SK-N-SH treated with all-trans-retinoic acid at 6 μM for 48 hours (cell line): ENCODE results near the gene PTPRD.

Experiments
- ATAC-seq: fragments of 200-7000 bp; cut with Tn5 transposase; 3 replicates; pipeline ENCODE4 v1.9.1; 2020; ENCODE audit warnings: mild to moderate bottlenecking, moderate library complexity
- ARNTL ChIP-seq: fragments of 450-650 bp; formaldehyde crosslinking; IDR thresholded peaks from 2 replicates; pipeline ENCODE4 v1.5.0; 2020; ENCODE audit warnings: low read depth, mild to moderate bottlenecking, moderate library complexity, borderline replicate concordance
- BACH2 ChIP-seq: fragments of 250-450 bp; sonication (Bioruptor Pico); IDR thresholded peaks from 2 replicates; pipeline ENCODE4 v1.9.0; 2021; ENCODE audit warnings: mild to moderate bottlenecking, borderline replicate concordance
- CSDC2 ChIP-seq: fragments of 250-450 bp; sonication (Bioruptor Pico); IDR thresholded peaks from 2 replicates; pipeline ENCODE4 v1.5.0; 2020; ENCODE audit warnings: mild to moderate bottlenecking, moderate library complexity
- CSRNP3 ChIP-seq: fragments of 250-450 bp; sonication (Bioruptor Pico); IDR thresholded peaks from 2 replicates; pipeline ENCODE4 v1.5.1; 2021; ENCODE audit warnings: mild to moderate bottlenecking, moderate library complexity
- ESRRG ChIP-seq: fragments of 250-450 bp; sonication (Bioruptor Pico); IDR thresholded peaks from 2 replicates; pipeline ENCODE4 v1.6.1; 2021; ENCODE audit warnings: mild to moderate bottlenecking
- GLIS3 ChIP-seq: fragments of 250-450 bp; sonication (Bioruptor Pico); IDR thresholded peaks from 2 replicates; pipeline ENCODE4 v1.5.0; 2020; ENCODE audit warnings: mild to moderate bottlenecking, moderate library complexity
- ISL1 ChIP-seq: fragments of 250-450 bp; sonication (Bioruptor Pico); IDR thresholded peaks from 2 replicates; pipeline ENCODE4 v2.1.2; 2022; ENCODE audit warnings: mild to moderate bottlenecking, moderate library complexity
- OSR1 ChIP-seq: fragments of 250-450 bp; sonication (Bioruptor Pico); IDR thresholded peaks from 2 replicates; pipeline ENCODE4 v1.8.0; 2022; ENCODE audit warnings: moderate library complexity, mild to moderate bottlenecking, inconsistent platforms
- POU6F1 ChIP-seq: fragments of 250-450 bp; sonication (Bioruptor Pico); IDR thresholded peaks from 2 replicates; pipeline ENCODE4 v1.8.0; 2021; ENCODE audit warnings: low read depth, mild to moderate bottlenecking, moderate library complexity, borderline replicate concordance
- PPARA ChIP-seq: fragments of 250-450 bp; sonication (Bioruptor Pico); IDR thresholded peaks from 2 replicates; pipeline ENCODE4 v1.5.0; 2020; ENCODE audit warnings: mild to moderate bottlenecking, borderline replicate concordance
- RARB ChIP-seq: fragments of 250-450 bp; sonication (Bioruptor Pico); IDR thresholded peaks from 2 replicates; pipeline ENCODE4 v1.8.0; 2021; ENCODE audit warnings: mild to moderate bottlenecking, moderate library complexity
- SNAI2 ChIP-seq: fragments of 250-450 bp; sonication (Bioruptor Pico); IDR thresholded peaks from 2 replicates; pipeline ENCODE4 v1.5.0; 2020; ENCODE audit warnings: mild to moderate bottlenecking, moderate library complexity
- TCF4 ChIP-seq: fragments of 250-450 bp; sonication (Bioruptor Pico); IDR thresholded peaks from 2 replicates; pipeline ENCODE4 v1.8.0; 2021; ENCODE audit warnings: mild to moderate bottlenecking, moderate library complexity, borderline replicate concordance
- TOX ChIP-seq: fragments of 250-450 bp; sonication (Bioruptor Pico); IDR thresholded peaks from 2 replicates; pipeline ENCODE4 v1.8.0; 2021; ENCODE audit warnings: mild to moderate bottlenecking, moderate library complexity, borderline replicate concordance
- ZC3H10 ChIP-seq: fragments of 250-450 bp; sonication (Bioruptor Pico); IDR thresholded peaks from 2 replicates; pipeline ENCODE4 v1.5.1; 2021; ENCODE audit warnings: mild to moderate bottlenecking, moderate library complexity
- ZFP3 ChIP-seq: fragments of 250-450 bp; sonication (Bioruptor Pico); IDR thresholded peaks from 2 replicates; pipeline ENCODE4 v1.5.0; 2020; ENCODE audit warnings: mild to moderate bottlenecking, moderate library complexity
- ZFP30 ChIP-seq: fragments of 450-650 bp; formaldehyde crosslinking; IDR thresholded peaks from 2 replicates; pipeline ENCODE4 v1.5.0; 2022; ENCODE audit warnings: mild to moderate bottlenecking, moderate library complexity
- ZNF565 ChIP-seq: fragments of 450-650 bp; formaldehyde crosslinking; conservative IDR thresholded peaks from 2 replicates; pipeline ENCODE4 v1.5.0; 2020; ENCODE audit warnings: low read depth, mild to moderate bottlenecking, moderate library complexity
- ZNF70 ChIP-seq: fragments of 450-650 bp; formaldehyde crosslinking; IDR thresholded peaks from 2 replicates; pipeline ENCODE4 v1.5.0; 2020; ENCODE audit warnings: mild to moderate bottlenecking, moderate library complexity
- ZNF8 ChIP-seq: fragments of 450-650 bp; formaldehyde crosslinking; IDR thresholded peaks from 2 replicates; pipeline ENCODE4 v1.5.0; 2020; ENCODE audit warnings: mild to moderate bottlenecking, moderate library complexity
- TF ChIP-seq, protein P1 (sequence below): fragments of 250-450 bp; sonication (Bioruptor Pico); IDR thresholded peaks from 2 replicates; pipeline ENCODE4 v1.8.0; 2020; ENCODE audit warnings: mild to moderate bottlenecking, moderate library complexity, borderline replicate concordance

The PTPRD gene

DNA sequence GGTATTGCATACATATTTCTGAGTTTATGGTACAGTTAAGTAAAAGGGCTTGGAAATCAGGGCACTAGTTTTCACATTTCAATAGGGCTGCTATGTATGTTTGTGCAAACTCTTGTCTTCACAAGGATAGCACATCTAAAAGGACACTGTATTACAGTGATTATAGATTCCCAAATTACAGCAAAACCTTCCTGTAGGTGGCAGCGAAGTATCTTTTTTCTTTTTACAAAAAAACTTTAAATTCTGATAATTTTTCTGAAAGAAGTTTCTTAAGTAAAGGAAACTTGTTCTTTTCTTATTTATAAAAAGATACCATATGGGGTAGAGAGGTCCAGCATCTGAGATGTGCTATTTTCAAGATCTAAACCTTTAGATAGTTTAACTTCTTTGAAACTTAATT lies 337.8 kb downstream of the PTPRD start (continued):
- TF ChIP-seq, protein P1, sequence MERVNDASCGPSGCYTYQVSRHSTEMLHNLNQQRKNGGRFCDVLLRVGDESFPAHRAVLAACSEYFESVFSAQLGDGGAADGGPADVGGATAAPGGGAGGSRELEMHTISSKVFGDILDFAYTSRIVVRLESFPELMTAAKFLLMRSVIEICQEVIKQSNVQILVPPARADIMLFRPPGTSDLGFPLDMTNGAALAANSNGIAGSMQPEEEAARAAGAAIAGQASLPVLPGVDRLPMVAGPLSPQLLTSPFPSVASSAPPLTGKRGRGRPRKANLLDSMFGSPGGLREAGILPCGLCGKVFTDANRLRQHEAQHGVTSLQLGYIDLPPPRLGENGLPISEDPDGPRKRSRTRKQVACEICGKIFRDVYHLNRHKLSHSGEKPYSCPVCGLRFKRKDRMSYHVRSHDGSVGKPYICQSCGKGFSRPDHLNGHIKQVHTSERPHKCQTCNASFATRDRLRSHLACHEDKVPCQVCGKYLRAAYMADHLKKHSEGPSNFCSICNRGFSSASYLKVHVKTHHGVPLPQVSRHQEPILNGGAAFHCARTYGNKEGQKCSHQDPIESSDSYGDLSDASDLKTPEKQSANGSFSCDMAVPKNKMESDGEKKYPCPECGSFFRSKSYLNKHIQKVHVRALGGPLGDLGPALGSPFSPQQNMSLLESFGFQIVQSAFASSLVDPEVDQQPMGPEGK (CRISPR knock-in tag) = no peak
- no peak for TF ChIP-seq ZFP3 (CRISPR knock-in tag)
- no peak for TF ChIP-seq ZNF565 (CRISPR knock-in tag)
- no peak for TF ChIP-seq POU6F1 (CRISPR knock-in tag)
- no peak for TF ChIP-seq RARB (CRISPR knock-in tag)
- no peak for TF ChIP-seq CSDC2 (CRISPR knock-in tag)
- no peak for TF ChIP-seq PPARA (CRISPR knock-in tag)
- TF ChIP-seq OSR1 (CRISPR knock-in tag) = no peak
- no peak for TF ChIP-seq TOX

- no peak for ATAC-seq
- peak; percentile 78 for TF ChIP-seq ISL1 (CRISPR knock-in tag)
- no peak for TF ChIP-seq CSDC2 (CRISPR knock-in tag)
These were observed 338.6 kb downstream of the PTPRD start for GRCh38 chr9:10274175-10274574.

- ATAC-seq = no peak
- TF ChIP-seq RARB (CRISPR knock-in tag) (no peak), SNAI2 (no peak), ZC3H10 (CRISPR knock-in tag) (no peak), OSR1 (CRISPR knock-in tag) (no peak), ESRRG (CRISPR knock-in tag) (no peak), ZNF70 (no peak), ISL1 (CRISPR knock-in tag) (no peak)
- TF ChIP-seq, protein P1 (CRISPR knock-in tag) = no peak
These were observed 340.0 kb downstream of the PTPRD start for GRCh38 chr9:10272830-10273229.

GRCh38 chr9:10268531-10269485 lies 344.0 kb downstream of the PTPRD start:
- no peak for TF ChIP-seq GLIS3 (CRISPR knock-in tag)
- no peak for TF ChIP-seq SNAI2
- no peak for TF ChIP-seq CSRNP3
- TF ChIP-seq ARNTL (CRISPR knock-in tag) = no peak
- TF ChIP-seq ZNF8 (CRISPR knock-in tag) = no peak
- TF ChIP-seq ISL1 (CRISPR knock-in tag) = no peak
- no peak for TF ChIP-seq PPARA (CRISPR knock-in tag)
- TF ChIP-seq ZNF565 (CRISPR knock-in tag) = no peak
- no peak for TF ChIP-seq ESRRG (CRISPR knock-in tag)

GRCh38 chr9:10265153-10265631 lies 347.6 kb downstream of the PTPRD start:
- TF ChIP-seq ZC3H10 (CRISPR knock-in tag) (no peak), ZNF8 (CRISPR knock-in tag) (no peak), ARNTL (CRISPR knock-in tag) (no peak), BACH2 (CRISPR knock-in tag) (no peak), ESRRG (CRISPR knock-in tag) (no peak), ISL1 (CRISPR knock-in tag) (no peak), PPARA (CRISPR knock-in tag) (no peak), OSR1 (CRISPR knock-in tag) (no peak), ZFP30 (CRISPR knock-in tag) (no peak), GLIS3 (CRISPR knock-in tag) (no peak), CSDC2 (CRISPR knock-in tag) (no peak), TCF4 (CRISPR knock-in tag) (no peak)
- TF ChIP-seq, protein P1 (CRISPR knock-in tag) = no peak
- ATAC-seq = peak; percentile 59

More at GRCh38 chr9:10268531-10269485, 344.0 kb downstream of the PTPRD start:
- peak; percentile 76 for ATAC-seq
